Mesothelial cell of epicardium (in vitro differentiated cells): ENCODE measurements around the gene CRKL. TPM values are rescaled to one million over a fixed set of nuclear protein-coding genes. Genes with fewer than 3 reads are reported as not detected.

Experiments
- DNase-seq, 2 experiments: peaks; one replicate each; pipeline ENCODE4 v3.0.0; 2021; ENCODE audit warnings: low spot score in 2 of 2; ENCODE audit not compliant: unreplicated experiment in 2 of 2
- H3K27ac Mint-ChIP-seq: 2 replicates; pipeline ENCODE4 v1.8.0; 2021; ENCODE audit warnings: mixed read lengths
- H3K27me3 Mint-ChIP-seq: 2 replicates; pipeline ENCODE4 v1.8.0; 2021; ENCODE audit warnings: low read depth, mixed read lengths
- H3K36me3 Mint-ChIP-seq: 2 replicates; pipeline ENCODE4 v1.8.0; 2021; ENCODE audit warnings: mixed read lengths
- H3K4me1 Mint-ChIP-seq: 2 replicates; pipeline ENCODE4 v1.8.0; 2021; ENCODE audit warnings: mixed read lengths
- H3K4me3 Mint-ChIP-seq: 2 replicates; pipeline ENCODE4 v1.8.0; 2021; ENCODE audit warnings: mild to moderate bottlenecking, moderate library complexity, mixed read lengths
- H3K9me3 Mint-ChIP-seq: 2 replicates; pipeline ENCODE4 v1.8.0; 2021; ENCODE audit warnings: mixed read lengths
- CTCF ChIP-seq: fragments of 200-600 bp; sonication (generic); IDR thresholded peaks from one replicate; pipeline ENCODE4 v1.5.0; 2021; ENCODE audit warnings: antibody characterized with exemption; ENCODE audit not compliant: unreplicated experiment
- total RNA-seq: library from RNA; stranded (reverse); gene quantifications from 3 replicates; pipeline ENCODE4 v1.2.1, GENCODE V29; 2021

Gene CRKL
- total RNA-seq, 1 donor from 2014 or later: 75.1 TPM

GRCh38 chr22:20995329-20996030, 78.3 kb downstream of the CRKL start:
- H3K9me3 Mint-ChIP-seq: no peaks in the 10 kb centered on the region
- H3K36me3 Mint-ChIP-seq: peaks cover 5% of the 10 kb centered on the region
- no peak overlapping the region for H3K4me3 Mint-ChIP-seq
- DNase-seq: no peak
- no peak for TF ChIP-seq CTCF
- no peak overlapping the region for H3K27ac Mint-ChIP-seq
- H3K4me1 Mint-ChIP-seq: peaks cover 5% of the 10 kb centered on the region
- H3K27me3 Mint-ChIP-seq: no peaks in the 10 kb centered on the region

DNA sequence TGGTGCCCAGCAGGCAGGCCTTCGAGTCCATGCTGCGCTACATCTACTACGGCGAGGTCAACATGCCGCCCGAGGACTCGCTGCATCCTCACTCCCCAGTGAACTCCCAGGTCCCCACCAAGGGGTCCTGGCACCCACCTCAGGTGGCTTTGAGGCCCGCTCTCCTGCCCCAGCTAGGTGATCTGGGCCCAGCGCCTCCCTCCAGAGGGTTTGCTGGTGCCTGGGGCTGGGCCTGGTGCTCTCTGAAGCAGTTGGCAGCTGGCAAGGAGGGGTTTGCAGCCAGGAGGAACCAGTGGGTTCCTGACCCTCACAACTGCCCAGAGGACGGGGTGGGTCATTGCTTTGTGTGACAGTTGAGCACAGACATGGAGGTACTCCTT, 78.8 kb downstream of the CRKL start:
- no peak for TF ChIP-seq CTCF

GRCh38 chr22:20996598-20997535, 79.7 kb downstream of the CRKL start:
- no peaks in the 10 kb centered on the region for H3K9me3 Mint-ChIP-seq

More for the DNA sequence above, 78.8 kb downstream of the CRKL start:
- Mint-ChIP-seq H3K27ac (no peak overlapping the region), H3K4me3 (no peak overlapping the region), H3K4me1 (peaks cover 11% of the 10 kb centered on the region), H3K9me3 (no peaks in the 10 kb centered on the region), H3K27me3 (no peaks in the 10 kb centered on the region), H3K36me3 (peaks cover 2% of the 10 kb centered on the region)
- DNase-seq: no peak

DNA sequence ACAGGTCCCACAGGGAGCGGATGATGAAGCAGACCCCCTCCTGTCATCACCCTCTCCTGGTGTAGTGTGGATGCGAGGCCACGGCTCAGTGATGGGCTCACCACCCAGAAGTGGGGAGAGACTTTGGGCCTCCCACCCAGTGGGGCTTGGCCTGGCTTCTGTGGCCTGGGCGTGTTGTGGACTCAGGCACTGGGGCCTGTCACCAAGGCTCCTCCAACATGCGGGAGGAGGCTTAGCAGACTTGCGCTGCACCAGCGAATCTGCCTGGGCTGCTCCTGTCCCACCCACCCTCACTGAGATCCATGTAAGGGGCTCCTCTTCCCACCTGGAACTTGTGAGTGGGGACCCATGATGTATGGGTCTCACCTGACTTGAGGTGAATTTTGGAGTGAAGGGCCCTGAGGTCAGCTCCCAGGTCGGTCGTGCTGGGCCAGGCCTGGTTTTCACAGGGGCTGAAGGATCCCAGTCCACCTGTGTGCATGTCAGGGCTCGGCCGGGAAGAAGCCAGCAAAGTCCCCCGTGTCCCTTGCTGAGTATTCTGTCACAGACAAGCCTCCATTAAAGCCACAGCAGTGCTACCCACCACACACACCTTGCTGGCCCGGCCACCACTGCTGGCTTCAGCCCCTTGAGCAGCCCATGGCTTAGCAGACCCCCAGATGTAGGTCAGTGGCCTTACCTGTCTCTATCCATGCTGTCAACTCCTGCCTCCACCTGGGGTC, 80.5 kb downstream of the CRKL start:
- TF ChIP-seq CTCF: no peak
- Mint-ChIP-seq H3K4me3 (no peak overlapping the region), H3K36me3 (peaks cover 2% of the 10 kb centered on the region), H3K4me1 (peaks cover 21% of the 10 kb centered on the region), H3K9me3 (no peaks in the 10 kb centered on the region), H3K27ac (no peak overlapping the region), H3K27me3 (no peaks in the 10 kb centered on the region)
- no peak for DNase-seq

More at GRCh38 chr22:20996598-20997535, 79.7 kb downstream of the CRKL start:
- peaks cover 17% of the 10 kb centered on the region for H3K4me1 Mint-ChIP-seq
- TF ChIP-seq CTCF: no peak
- no peak overlapping the region for H3K27ac Mint-ChIP-seq
- no peak for DNase-seq
- peaks cover 2% of the 10 kb centered on the region for H3K36me3 Mint-ChIP-seq
- no peak overlapping the region for H3K4me3 Mint-ChIP-seq
- H3K27me3 Mint-ChIP-seq: no peaks in the 10 kb centered on the region

DNA sequence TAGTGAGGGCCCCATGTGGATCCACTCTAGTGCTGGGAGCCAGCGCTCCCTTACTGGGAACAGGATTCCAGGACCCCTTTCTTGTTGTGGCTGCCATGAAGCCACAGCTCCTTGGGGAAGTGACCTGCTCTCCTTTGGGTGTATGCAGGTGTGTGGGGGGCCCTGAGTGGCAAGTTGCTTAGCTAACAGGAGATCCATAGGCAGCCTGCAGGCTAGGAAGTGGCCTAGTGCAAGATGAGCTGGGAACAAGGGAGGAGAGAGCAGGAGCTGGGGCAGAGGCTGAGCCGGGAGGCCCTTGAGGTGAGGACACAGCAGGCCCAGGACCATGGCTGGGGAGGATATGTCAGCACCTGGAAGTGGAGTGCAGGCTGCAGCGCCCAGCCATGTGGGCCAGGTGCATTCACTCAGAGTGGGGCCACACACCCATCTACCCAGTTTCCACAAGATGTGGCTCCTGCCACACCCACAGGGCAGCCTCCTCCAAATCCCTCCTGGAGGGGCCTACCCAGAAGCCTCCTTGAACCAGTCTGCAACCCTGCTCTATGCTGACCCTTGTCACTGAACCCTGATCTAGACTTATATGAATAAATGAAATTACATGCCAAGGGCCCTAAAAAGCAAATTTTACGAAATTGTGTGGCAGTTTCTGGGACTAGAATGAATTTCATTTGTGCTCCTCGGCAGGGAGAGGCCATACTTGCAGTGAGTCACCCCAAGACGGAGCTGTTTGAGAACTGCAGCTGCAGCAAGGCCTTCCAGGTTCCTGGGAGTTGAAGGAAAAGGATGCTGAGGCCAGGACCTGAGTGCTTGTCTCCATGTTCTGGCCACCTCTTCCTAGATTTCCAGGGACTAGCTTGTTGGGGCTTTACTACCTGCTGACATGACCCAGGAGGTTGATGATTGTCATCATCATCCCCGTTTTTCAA, 81.5 kb downstream of the CRKL start:
- Mint-ChIP-seq H3K9me3 (no peaks in the 10 kb centered on the region), H3K27ac (no peak overlapping the region), H3K27me3 (no peaks in the 10 kb centered on the region), H3K36me3 (peaks cover 2% of the 10 kb centered on the region), H3K4me1 (peaks cover 28% of the 10 kb centered on the region), H3K4me3 (no peak overlapping the region)
- no peak for DNase-seq
- no peak for TF ChIP-seq CTCF
